GM12878 (cell line): ENCODE results near the gene LIN52.

Experiments used
- CTCF ChIP-seq, 3 experiments: IDR thresholded peaks in 2 of 3; conservative IDR thresholded peaks in 1 of 3; 2 replicates each; pipeline ENCODE4 v1.5.1; 2011; ENCODE audit warnings: low read depth in 3 of 3, low read length in 3 of 3, mild to moderate bottlenecking in 3 of 3, control low read depth in 2 of 3, moderate library complexity in 2 of 3, inconsistent platforms in 1 of 3, mixed read lengths in 1 of 3; ENCODE audit not compliant: control insufficient read depth in 2 of 3, insufficient read depth in 1 of 3; ENCODE audit errors: extremely low read depth in 1 of 3
- EP300 ChIP-seq, 2 experiments: fragments of 150-350 bp in 1 of 2; IDR thresholded peaks; 2 replicates each; pipeline ENCODE4 v1.6.1; 2011 to 2012; ENCODE audit warnings: low read depth in 2 of 2, low read length in 2 of 2, borderline replicate concordance in 1 of 2, improper control_type of control experiment in 1 of 2, inconsistent platforms in 1 of 2; ENCODE audit not compliant: control insufficient read depth in 1 of 2
- EZH2 ChIP-seq: IDR thresholded peaks from 2 replicates; pipeline ENCODE4 v1.6.1; 2012; ENCODE audit warnings: low read depth, mild to moderate bottlenecking, control low read depth, inconsistent platforms, low read length, borderline replicate concordance; ENCODE audit not compliant: control insufficient read depth
- FOXM1 ChIP-seq: IDR thresholded peaks from 2 replicates; pipeline ENCODE4 v1.6.1; 2012; ENCODE audit warnings: low read depth, mild to moderate bottlenecking, inconsistent platforms, low read length, moderate library complexity
- GATAD2B ChIP-seq: fragments of 450-650 bp; conservative IDR thresholded peaks from 2 replicates; pipeline ENCODE4 v1.6.1; 2017; ENCODE audit warnings: low read depth, mild to moderate bottlenecking, moderate library complexity
- JUNB ChIP-seq: IDR thresholded peaks from 2 replicates; pipeline ENCODE4 v1.6.1; 2016; ENCODE audit warnings: antibody characterized with exemption, mild to moderate bottlenecking
- KAT2A ChIP-seq: conservative IDR thresholded peaks from 2 replicates; pipeline ENCODE4 v1.6.1; 2011; ENCODE audit warnings: low read depth, low read length; ENCODE audit not compliant: control insufficient read depth
- MYC ChIP-seq: IDR thresholded peaks from 2 replicates; pipeline ENCODE4 v1.6.1; 2011; ENCODE audit warnings: mild to moderate bottlenecking, low read length, moderate library complexity, inconsistent platforms; ENCODE audit not compliant: insufficient read depth, insufficient replicate concordance, insufficient read length, severe bottlenecking
- NRF1 ChIP-seq: conservative IDR thresholded peaks from 2 replicates; pipeline ENCODE4 v1.6.1; 2011; ENCODE audit warnings: mild to moderate bottlenecking, low read depth, low read length, improper control_type of control experiment
- PBX3 ChIP-seq: IDR thresholded peaks from 2 replicates; pipeline ENCODE4 v1.6.1; 2011; ENCODE audit warnings: mild to moderate bottlenecking, low read depth, low read length, moderate library complexity; ENCODE audit not compliant: insufficient replicate concordance
- POLR2AphosphoS5 ChIP-seq: IDR thresholded peaks from 2 replicates; pipeline ENCODE4 v1.6.1; 2011; ENCODE audit warnings: mild to moderate bottlenecking, low read length, inconsistent platforms
- RAD21 ChIP-seq: IDR thresholded peaks from 2 replicates; pipeline ENCODE4 v1.6.1; 2011; ENCODE audit warnings: mild to moderate bottlenecking, low read depth, low read length, moderate library complexity; ENCODE audit not compliant: insufficient read depth

- no peak for TF ChIP-seq JUNB
- no peak for TF ChIP-seq CTCF (IDR thresholded peaks at IDR 0.05 in 2 of 3, conservative IDR thresholded peaks at IDR 0.05 in 1 of 3; ENCODE audit: control insufficient read depth in 2 of 3, extremely low read depth in 1 of 3, insufficient read depth in 1 of 3, low read depth in 3 of 3, low read length in 3 of 3)
- TF ChIP-seq EZH2, result no peak
- no peak for TF ChIP-seq POLR2AphosphoS5
- no peak for TF ChIP-seq KAT2A
- no peak for TF ChIP-seq FOXM1
- no peak for TF ChIP-seq NRF1
- no peak for TF ChIP-seq EP300 (IDR thresholded peaks at IDR 0.05; ENCODE audit: borderline replicate concordance in 1 of 2, control insufficient read depth in 1 of 2, low read depth in 2 of 2, low read length in 2 of 2)
- no peak for TF ChIP-seq RAD21
- no peak for TF ChIP-seq PBX3
- no peak for TF ChIP-seq MYC
- no peak for TF ChIP-seq GATAD2B
Observed at GRCh38 chr14:74160763-74161162, 76.0 kb downstream of the LIN52 start.
